Right hindlimb (tissue), 1 donor: Measurements from ENCODE around the gene SMARCAD1.

ENCODE experiments used
- DNase-seq: peaks from one replicate; pipeline ENCODE4 v3.0.0-alpha.2; 2018

The SMARCAD1 gene

GRCh38 chr4:94207469-94208224, at the start of gene SMARCAD1:
Gene SMARCAD1 (plus strand): TSS chr4:94207865. CDS start chr4:94208395, 530 bp downstream.
- peak; percentile 95 for DNase-seq

GRCh38 chr4:94158883-94159282, 48.8 kb upstream of the SMARCAD1 start:
- DNase-seq: no peak

GRCh38 chr4:94159790-94160189, 47.9 kb upstream of the SMARCAD1 start:
- DNase-seq: no peak

- DNase-seq: no peak
Observed at GRCh38 chr4:94160774-94161173, 46.9 kb upstream of the SMARCAD1 start.

GRCh38 chr4:94165256-94165655, 42.4 kb upstream of the SMARCAD1 start:
- no peak for DNase-seq

- no peak for DNase-seq
Observed at GRCh38 chr4:94168321-94168720, 39.3 kb upstream of the SMARCAD1 start.

- no peak for DNase-seq
Observed at GRCh38 chr4:94169803-94170372, 37.8 kb upstream of the SMARCAD1 start.

GRCh38 chr4:94171616-94172015, 36.0 kb upstream of the SMARCAD1 start:
- no peak for DNase-seq

- DNase-seq: no peak
Observed at GRCh38 chr4:94175553-94176261, 32.0 kb upstream of the SMARCAD1 start.

- no peak for DNase-seq
Observed at GRCh38 chr4:94177822-94178221, 29.8 kb upstream of the SMARCAD1 start.

- DNase-seq: no peak
Observed at GRCh38 chr4:94181815-94182214, 25.9 kb upstream of the SMARCAD1 start.

- DNase-seq: no peak
Observed at GRCh38 chr4:94202769-94203168, 4.9 kb upstream of the SMARCAD1 start.

GRCh38 chr4:94208266-94208665, 601 bp downstream of the SMARCAD1 start:
- DNase-seq: no peak

GRCh38 chr4:94208918-94209317, 1.3 kb downstream of the SMARCAD1 start:
- DNase-seq: no peak

GRCh38 chr4:94211861-94212260, 4.2 kb downstream of the SMARCAD1 start:
- DNase-seq: no peak

GRCh38 chr4:94214703-94215319, 7.1 kb downstream of the SMARCAD1 start:
- no peak for DNase-seq

- no peak for DNase-seq
Observed at GRCh38 chr4:94216394-94216793, 8.7 kb downstream of the SMARCAD1 start.

- DNase-seq: no peak
Observed at GRCh38 chr4:94219402-94219801, 11.7 kb downstream of the SMARCAD1 start.

- DNase-seq: no peak
Observed at GRCh38 chr4:94221916-94222315, 14.3 kb downstream of the SMARCAD1 start.

GRCh38 chr4:94225449-94225848, 17.8 kb downstream of the SMARCAD1 start:
- DNase-seq: no peak

GRCh38 chr4:94226763-94227162, 19.1 kb downstream of the SMARCAD1 start:
- DNase-seq: no peak

GRCh38 chr4:94228493-94229216, 21.0 kb downstream of the SMARCAD1 start:
- DNase-seq: no peak

- no peak for DNase-seq
Observed at GRCh38 chr4:94232519-94232918, 24.9 kb downstream of the SMARCAD1 start.
